Small intestine (tissue), 7 donors: ENCODE results near the gene SALL2. TPM values are rescaled to one million over a fixed set of nuclear protein-coding genes. Genes with fewer than 3 reads are reported as not detected.

Experiments
- DNase-seq, 2 donors: peaks; one replicate each; pipeline versions ENCODE4 v3.0.0 to v3.0.0-alpha.2; 2013
- FAIRE-seq: peaks from 2 replicates; lab custom pipeline; 2012; peaks lifted over from hg19 to GRCh38; lab: Jason Lieb, UNC
- H3K27ac ChIP-seq, 3 donors: one replicate each; pipeline ENCODE4 v1.5.1; 2013; ENCODE audit warnings: low read length in 2 of 3, mild to moderate bottlenecking in 2 of 3, control low read depth in 1 of 3, inconsistent platforms in 1 of 3, low read depth in 1 of 3, moderate library complexity in 1 of 3
- H3K27me3 ChIP-seq, 3 donors: one replicate each; pipeline ENCODE4 v1.6.1; 2013; ENCODE audit warnings: low read length in 3 of 3, inconsistent platforms in 1 of 3; ENCODE audit not compliant: control insufficient read depth in 3 of 3, insufficient read depth in 3 of 3
- H3K36me3 ChIP-seq, 3 donors: one replicate each; pipeline ENCODE4 v1.6.1; 2013; ENCODE audit warnings: low read length in 3 of 3, inconsistent platforms in 1 of 3, low read depth in 1 of 3, mild to moderate bottlenecking in 1 of 3, moderate library complexity in 1 of 3; ENCODE audit not compliant: control insufficient read depth in 3 of 3, insufficient read depth in 2 of 3
- H3K4me1 ChIP-seq, 3 donors: one replicate each; pipeline ENCODE4 v1.6.1; 2013; ENCODE audit warnings: low read length in 2 of 3, inconsistent platforms in 1 of 3, low read depth in 1 of 3, mild to moderate bottlenecking in 1 of 3, moderate library complexity in 1 of 3; ENCODE audit not compliant: control insufficient read depth in 3 of 3, insufficient read depth in 2 of 3
- H3K4me3 ChIP-seq, 3 donors: one replicate each; pipeline ENCODE4 v1.5.1; 2013; ENCODE audit warnings: low read length in 3 of 3, control low read depth in 1 of 3, inconsistent platforms in 1 of 3, low read depth in 1 of 3, mild to moderate bottlenecking in 1 of 3, moderate library complexity in 1 of 3
- H3K9me3 ChIP-seq, 2 donors: one replicate each; pipeline ENCODE4 v1.6.1; 2013; ENCODE audit warnings: low read depth in 1 of 2, low read length in 1 of 2; ENCODE audit not compliant: control insufficient read depth in 2 of 2, insufficient read depth in 1 of 2
- WGBS, 3 donors: extraction: QIAGEN DNeasy Blood & Tissue Kit; methylation state at CpG; one replicate each; pipeline ENCODE4 v1.1.7; 2013; 5-methylcytosine and 5-hydroxymethylcytosine counted together
- polyA plus RNA-seq, 4 donors: library from polyadenylated mRNA; stranded (reverse) in 3 of 4; unstranded in 1 of 4; fragments of 200-250 nt in 3 of 4; fragments of 120-200 nt in 1 of 4; gene quantifications; one replicate each; pipeline versions ENCODE4 v1.2.1 to v1.2.3, GENCODE V29; 2013
- donor health status: healthy with polysubstance abuse.
- donor health status: control.
- donor health status: control.
- donor health status: Bipolar disorder and iron deficiency.
- donor health status: healthy.

SALL2 gene
- polyA plus RNA-seq, 4 donors = 1.6 to 6.2 (median 2.5) TPM; not detected in 1

DNA sequence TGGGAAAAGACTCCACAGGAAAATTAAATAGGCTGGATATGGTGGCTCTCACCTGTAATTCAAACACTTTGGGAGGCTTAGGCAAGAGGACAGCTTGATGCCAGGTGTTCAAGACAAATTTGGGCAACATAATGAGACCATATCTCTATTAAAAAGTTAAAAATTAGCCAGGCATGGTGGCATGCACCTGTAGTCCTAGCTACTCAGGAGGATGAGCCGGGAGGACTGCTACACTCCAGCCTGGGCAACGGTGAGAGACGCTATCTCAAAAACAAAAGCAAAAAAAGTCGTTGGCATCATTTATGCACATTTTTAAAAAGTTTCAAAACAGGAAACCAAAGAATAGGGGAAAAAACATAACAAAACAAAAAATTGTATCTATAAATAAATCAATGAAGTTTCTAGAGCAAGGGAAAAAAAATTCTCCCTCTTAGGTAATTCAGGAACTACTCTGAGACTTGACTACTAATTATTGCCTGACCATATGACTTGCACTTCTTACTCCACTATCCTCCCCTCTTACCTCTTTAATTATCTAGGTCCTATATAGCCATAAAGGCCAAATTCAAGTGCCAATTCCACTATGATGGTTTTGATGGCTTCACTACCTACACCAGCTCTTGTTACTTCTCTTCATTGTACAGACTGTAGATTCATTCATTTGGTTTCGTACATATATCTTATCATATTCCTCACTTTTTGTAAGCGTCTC, 16.6 kb downstream of the SALL2 start:
- FAIRE-seq (no peak), DNase-seq (no peak)
- WGBS, 3 donors = 64 to 72% (median 66%) methylated on average over 6 of the region's 6 CpGs
- H3K4me1 ChIP-seq = peaks cover 2 to 8% (median 6%) of the 10 kb centered on the region in 3 donors
- no peaks in the 10 kb centered on the region for H3K27me3 ChIP-seq
- H3K27ac ChIP-seq = no peak overlapping the region
- no peaks in the 10 kb centered on the region for H3K9me3 ChIP-seq
- peak overlapping the region in 1 of 3 donors; percentile 82 for H3K4me3 ChIP-seq
- peaks cover 0 to 15% (median 2%) of the 10 kb centered on the region in 3 donors for H3K36me3 ChIP-seq

DNA sequence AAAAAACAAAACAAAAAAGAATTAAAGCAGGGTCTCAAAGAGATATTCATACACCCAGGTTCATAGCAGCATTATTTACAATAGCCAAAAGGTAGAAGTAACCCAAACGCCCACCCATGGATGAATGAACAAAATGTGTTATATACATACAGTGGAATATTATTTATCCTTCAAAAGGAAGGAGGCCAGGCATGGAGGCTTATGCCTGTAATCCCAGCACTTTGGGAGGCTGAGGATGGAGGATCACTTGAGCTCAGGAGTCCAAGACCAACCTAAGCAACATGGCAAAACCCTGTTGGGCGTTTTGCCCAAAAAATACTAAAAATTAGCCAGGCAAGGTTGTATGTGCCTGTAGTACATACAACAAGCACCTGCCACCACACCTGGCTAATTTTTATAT, 19.6 kb downstream of the SALL2 start:
- H3K4me3 ChIP-seq = no peak overlapping the region
- no peak overlapping the region for H3K27ac ChIP-seq
- H3K9me3 ChIP-seq = no peaks in the 10 kb centered on the region
- peaks cover 4 to 30% (median 6%) of the 10 kb centered on the region in 3 donors for H3K36me3 ChIP-seq
- DNase-seq (no peak), FAIRE-seq (no peak)
- peaks cover 2 to 8% (median 6%) of the 10 kb centered on the region in 3 donors for H3K4me1 ChIP-seq
- WGBS, 3 donors = 91 to 95% (median 92%) methylated on average over 2 of the region's 2 CpGs
- H3K27me3 ChIP-seq = no peaks in the 10 kb centered on the region

DNA sequence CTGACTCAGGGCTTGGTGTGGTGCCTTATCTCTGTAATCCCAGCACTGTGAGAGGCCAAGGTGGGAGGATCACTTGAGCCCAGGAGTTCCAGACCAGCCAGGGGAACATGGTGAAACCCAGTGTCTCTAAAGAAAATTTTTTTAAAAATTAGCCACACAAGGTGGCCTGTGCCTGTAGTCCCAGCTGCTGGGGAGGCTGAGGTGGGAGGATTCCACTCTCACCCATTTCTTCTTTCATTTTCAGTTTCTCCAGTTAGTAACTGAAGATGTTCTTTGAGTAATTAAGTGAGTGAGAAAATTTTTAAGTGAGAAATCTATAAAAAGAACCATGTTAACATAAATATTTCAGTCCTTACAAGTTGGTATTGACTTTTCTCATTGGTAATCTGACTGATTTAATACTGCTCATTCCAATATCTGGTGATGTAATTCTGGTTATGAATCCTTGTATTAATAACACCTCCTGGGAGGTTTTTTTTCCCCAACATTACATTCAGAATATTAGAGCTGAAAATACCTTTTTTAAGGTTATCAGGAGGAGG, 21.1 kb downstream of the SALL2 start:
- no peak overlapping the region for H3K27ac ChIP-seq
- no peak overlapping the region for H3K4me3 ChIP-seq
- peaks cover 6 to 37% (median 6%) of the 10 kb centered on the region in 3 donors for H3K36me3 ChIP-seq
- H3K4me1 ChIP-seq = peaks cover under 1 to 7% (median 6%) of the 10 kb centered on the region in 3 donors
- FAIRE-seq (no peak), DNase-seq (no peak)
- no peaks in the 10 kb centered on the region for H3K27me3 ChIP-seq
- H3K9me3 ChIP-seq = no peaks in the 10 kb centered on the region

DNA sequence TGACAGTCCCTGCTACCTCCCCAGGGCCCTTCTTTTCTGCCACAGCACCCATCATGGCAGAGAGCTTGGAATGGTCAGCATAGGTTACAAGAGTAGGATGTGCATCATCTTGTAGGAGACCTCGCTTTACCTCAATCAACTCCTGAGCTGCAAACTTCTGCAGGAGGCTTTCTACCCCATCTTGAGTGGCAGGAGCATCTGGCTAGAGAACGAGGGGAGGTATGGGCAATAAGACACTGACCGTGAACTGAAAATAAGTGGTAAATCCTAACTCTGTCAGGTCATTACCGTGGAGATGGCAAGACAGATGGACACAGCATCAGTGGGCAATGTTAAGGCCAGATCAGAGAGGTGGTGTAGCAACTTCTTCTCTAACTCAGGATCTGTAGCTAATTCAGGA, 22.8 kb downstream of the SALL2 start:
- 92 to 95% (median 94%) methylated on average over 4 of the region's 4 CpGs for WGBS, 3 donors
- Histone ChIP-seq H3K4me1 (no peaks in the 10 kb centered on the region), H3K27ac (no peak overlapping the region), H3K4me3 (no peak overlapping the region), H3K27me3 (no peaks in the 10 kb centered on the region), H3K9me3 (no peaks in the 10 kb centered on the region), H3K36me3 (peaks cover 9 to 42% (median 10%) of the 10 kb centered on the region in 3 donors)
- FAIRE-seq = no peak
- no peak for DNase-seq

DNA sequence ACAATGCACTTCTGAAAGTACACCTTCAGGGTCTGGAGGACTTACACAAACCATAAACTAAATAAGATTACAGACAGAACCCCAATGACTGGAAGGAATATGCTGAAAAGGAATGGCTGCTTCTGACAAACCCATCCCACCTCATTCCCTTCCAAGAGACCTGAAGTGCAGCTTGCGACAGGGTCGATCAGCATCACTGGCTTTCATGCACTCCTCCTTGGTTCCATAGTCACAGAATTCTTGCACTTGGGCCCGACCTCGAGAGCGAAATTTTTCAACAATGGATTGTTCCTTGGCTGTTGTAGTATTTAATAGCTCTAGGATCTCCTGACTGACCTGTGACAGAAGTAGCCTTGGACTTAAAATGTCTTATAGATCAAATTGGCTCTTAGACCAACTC, 24.6 kb downstream of the SALL2 start:
- Histone ChIP-seq H3K36me3 (peaks cover 12 to 39% (median 14%) of the 10 kb centered on the region in 3 donors), H3K4me3 (no peak overlapping the region), H3K27ac (no peak overlapping the region), H3K27me3 (no peaks in the 10 kb centered on the region), H3K4me1 (no peaks in the 10 kb centered on the region), H3K9me3 (no peaks in the 10 kb centered on the region)
- WGBS, 3 donors = 95 to 97% (median 95%) methylated on average over 5 of the region's 5 CpGs
- FAIRE-seq = no peak
- DNase-seq = no peak

DNA sequence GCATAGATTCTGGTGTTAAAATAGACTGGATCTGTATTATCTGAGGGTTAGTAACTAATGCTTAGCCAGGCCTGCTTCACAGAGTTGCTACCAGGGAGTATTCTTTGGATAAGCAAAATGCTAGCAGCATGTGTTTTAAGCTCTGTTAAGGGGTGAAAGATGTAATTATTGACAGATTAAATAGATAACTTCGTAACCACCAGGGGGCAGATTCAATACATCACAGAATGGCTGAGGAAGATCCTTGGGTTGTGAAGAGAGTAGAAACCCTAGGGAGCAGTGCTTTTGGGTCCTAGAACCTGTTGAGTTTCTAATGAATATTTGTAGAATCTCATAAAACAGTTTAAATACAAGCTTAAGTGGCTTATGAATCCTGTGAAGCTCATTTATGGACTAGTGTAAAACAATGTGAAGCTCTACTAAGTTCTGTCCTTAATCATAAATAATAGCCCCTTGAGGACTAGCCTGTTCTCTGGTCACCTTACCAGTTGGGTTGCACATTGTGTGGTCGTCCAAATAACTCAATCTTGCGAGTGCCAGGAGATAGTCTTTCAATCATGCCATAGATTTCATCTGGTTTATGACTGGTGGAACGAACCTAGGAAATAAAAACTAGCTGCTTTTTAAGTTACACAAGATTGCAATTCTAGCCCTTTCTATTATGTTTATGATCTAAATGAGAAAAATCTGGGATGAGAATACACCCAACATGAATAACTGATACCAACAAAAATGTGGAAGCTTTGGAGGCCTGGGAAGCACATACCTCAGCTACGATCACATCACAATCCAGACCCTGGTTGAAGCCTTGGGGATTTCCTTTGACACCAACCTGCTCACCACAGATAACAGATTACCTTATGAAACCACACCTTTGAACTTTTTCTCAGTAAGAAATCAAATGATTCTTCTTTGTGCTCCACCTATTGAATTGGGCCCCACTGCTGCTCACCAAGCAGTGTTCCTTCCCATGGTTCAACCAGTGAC, 27.3 kb downstream of the SALL2 start:
- peaks cover 19 to 48% (median 20%) of the 10 kb centered on the region in 3 donors for H3K36me3 ChIP-seq
- H3K9me3 ChIP-seq = no peaks in the 10 kb centered on the region
- no peaks in the 10 kb centered on the region for H3K27me3 ChIP-seq
- no peak overlapping the region for H3K4me3 ChIP-seq
- H3K4me1 ChIP-seq = no peaks in the 10 kb centered on the region
- DNase-seq (peak; percentile 45 to 60), FAIRE-seq (no peak)
- WGBS, 3 donors = 60 to 64% (median 62%) methylated on average over 5 of the region's 5 CpGs
- H3K27ac ChIP-seq = no peak overlapping the region

DNA sequence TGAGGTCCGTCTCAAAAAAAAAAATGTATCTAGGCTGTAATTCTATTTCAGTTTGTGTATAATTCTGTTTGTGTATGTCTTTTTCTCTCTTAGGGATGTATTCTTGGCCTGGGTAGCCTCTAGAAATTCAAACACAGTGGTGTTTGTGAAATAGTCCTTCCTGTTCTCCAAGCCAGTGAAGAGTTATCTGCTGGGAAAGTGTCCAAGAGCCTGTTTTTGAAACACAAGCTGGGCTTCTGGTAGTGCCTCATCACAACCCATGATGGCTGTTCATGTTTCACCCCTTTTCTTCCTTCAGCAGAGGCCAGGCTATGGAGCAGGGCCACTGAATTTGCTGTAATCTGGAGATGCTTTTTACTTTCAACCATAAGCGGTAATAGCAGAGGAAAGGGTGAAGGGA, 29.7 kb downstream of the SALL2 start:
- no peaks in the 10 kb centered on the region for H3K27me3 ChIP-seq
- H3K36me3 ChIP-seq = peaks cover 22 to 47% (median 22%) of the 10 kb centered on the region in 3 donors
- WGBS, 3 donors = 84 to 92% (median 88%) methylated on average over 2 of the region's 2 CpGs
- no peak overlapping the region for H3K4me3 ChIP-seq
- FAIRE-seq (no peak), DNase-seq (no peak)
- H3K4me1 ChIP-seq = no peaks in the 10 kb centered on the region
- no peak overlapping the region for H3K27ac ChIP-seq
- H3K9me3 ChIP-seq = no peaks in the 10 kb centered on the region
